D721Med (cell line): ENCODE measurements around the gene MAN1A1.

Source experiments
- DNase-seq: peaks from one replicate; pipeline ENCODE4 v3.0.0; 2011; ENCODE audit warnings: low spot score; ENCODE audit not compliant: insufficient read length
- FAIRE-seq: peaks from 2 replicates; lab custom pipeline; 2011; peaks lifted over from hg19 to GRCh38; lab: Jason Lieb, UNC
- TF ChIP-seq, protein P1 (sequence below): IDR thresholded peaks from 2 replicates; pipeline ENCODE4 v1.5.1; 2012; ENCODE audit warnings: mild to moderate bottlenecking, control low read depth; ENCODE audit not compliant: insufficient read depth; ENCODE audit errors: missing control alignments

MAN1A1 gene

GRCh38 chr6:119183457-119183856, 166.1 kb downstream of the MAN1A1 start:
- no peak for FAIRE-seq
- TF ChIP-seq, protein P1, sequence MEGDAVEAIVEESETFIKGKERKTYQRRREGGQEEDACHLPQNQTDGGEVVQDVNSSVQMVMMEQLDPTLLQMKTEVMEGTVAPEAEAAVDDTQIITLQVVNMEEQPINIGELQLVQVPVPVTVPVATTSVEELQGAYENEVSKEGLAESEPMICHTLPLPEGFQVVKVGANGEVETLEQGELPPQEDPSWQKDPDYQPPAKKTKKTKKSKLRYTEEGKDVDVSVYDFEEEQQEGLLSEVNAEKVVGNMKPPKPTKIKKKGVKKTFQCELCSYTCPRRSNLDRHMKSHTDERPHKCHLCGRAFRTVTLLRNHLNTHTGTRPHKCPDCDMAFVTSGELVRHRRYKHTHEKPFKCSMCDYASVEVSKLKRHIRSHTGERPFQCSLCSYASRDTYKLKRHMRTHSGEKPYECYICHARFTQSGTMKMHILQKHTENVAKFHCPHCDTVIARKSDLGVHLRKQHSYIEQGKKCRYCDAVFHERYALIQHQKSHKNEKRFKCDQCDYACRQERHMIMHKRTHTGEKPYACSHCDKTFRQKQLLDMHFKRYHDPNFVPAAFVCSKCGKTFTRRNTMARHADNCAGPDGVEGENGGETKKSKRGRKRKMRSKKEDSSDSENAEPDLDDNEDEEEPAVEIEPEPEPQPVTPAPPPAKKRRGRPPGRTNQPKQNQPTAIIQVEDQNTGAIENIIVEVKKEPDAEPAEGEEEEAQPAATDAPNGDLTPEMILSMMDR = no peak
- DNase-seq = no peak

- DNase-seq (no peak), FAIRE-seq (no peak)
- TF ChIP-seq, protein P1 = no peak
Measured at GRCh38 chr6:119182875-119183274, 166.7 kb downstream of the MAN1A1 start.

DNA sequence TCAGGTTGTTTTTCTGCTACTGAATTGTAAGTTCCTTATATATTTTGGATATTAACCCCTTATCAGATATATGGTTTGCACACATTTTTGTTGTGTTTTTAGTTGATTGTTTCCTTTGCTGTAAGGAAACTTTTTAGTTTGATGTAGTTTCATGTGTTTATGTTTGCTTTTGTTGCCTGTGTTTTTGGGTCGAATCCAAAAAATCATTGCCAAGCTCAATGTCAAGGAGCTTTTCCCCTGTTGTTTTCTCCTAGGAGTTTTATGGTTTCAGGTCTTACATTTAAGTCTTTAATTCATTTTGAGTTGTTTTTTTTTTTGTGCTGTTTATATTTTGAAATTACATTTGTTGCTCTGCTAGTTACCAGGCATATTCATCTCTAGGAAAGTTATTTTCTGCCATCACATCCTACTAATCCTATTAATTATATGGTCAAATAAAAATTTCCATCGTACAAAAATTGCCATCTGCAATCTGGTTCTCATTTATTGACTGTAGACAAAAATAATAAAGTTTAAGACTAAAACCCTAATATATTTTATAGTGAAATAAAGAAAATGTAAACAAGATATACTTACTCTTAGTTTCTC, 167.3 kb downstream of the MAN1A1 start:
- no peak for DNase-seq
- FAIRE-seq = no peak
- TF ChIP-seq, protein P1 = no peak

DNA sequence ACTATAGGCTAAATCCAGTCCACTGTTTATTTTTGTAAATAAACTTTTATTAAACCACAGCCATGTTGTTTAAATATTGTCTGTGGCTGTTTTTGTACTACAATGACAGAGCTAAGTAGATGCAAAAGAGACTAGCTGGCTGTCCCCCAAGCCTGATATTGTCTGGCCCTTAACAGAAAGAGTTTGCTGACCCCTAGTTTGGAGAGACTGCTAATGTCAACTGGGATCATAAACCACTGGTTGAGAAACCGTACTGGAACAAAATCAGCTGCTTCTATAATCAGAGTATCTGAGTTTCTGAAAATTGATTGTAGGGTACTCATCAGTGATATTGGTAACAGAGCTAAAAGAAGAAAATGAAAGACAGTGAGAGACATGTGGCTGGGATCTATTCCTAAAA, 168.5 kb downstream of the MAN1A1 start:
- no peak for FAIRE-seq
- TF ChIP-seq, protein P1 = no peak
- DNase-seq = no peak

DNA sequence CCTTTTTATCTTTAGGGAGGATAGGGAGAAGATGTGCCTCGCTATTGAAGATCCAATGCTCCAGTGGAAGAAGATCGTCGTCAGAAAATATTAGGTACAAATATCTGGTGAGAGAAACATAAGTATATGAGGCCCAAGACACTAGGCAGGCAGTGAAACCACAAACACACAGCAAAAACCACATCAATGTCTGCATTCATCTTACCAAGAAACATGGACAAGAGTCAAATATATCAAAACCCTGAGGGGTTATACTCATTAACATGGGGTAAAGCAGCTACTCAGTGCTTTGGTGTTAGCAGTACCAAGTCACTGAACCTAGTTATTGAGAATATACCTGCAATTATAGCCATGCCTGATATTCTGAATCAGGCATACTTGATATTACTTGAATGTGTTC, 169.7 kb downstream of the MAN1A1 start:
- FAIRE-seq (no peak), DNase-seq (no peak)
- TF ChIP-seq, protein P1 = no peak

- no peak for DNase-seq
Measured at GRCh38 chr6:119179062-119179461, 170.5 kb downstream of the MAN1A1 start.

GRCh38 chr6:119176445-119176844, 173.1 kb downstream of the MAN1A1 start:
- no peak for FAIRE-seq
- DNase-seq = no peak
- TF ChIP-seq, protein P1 = no peak

More at GRCh38 chr6:119179062-119179461, 170.5 kb downstream of the MAN1A1 start:
- TF ChIP-seq, protein P1 = no peak
- FAIRE-seq = no peak
